HCT116 (cell line): ENCODE data around the gene CCDC15.

Experiments used
- ATF3 ChIP-seq: IDR thresholded peaks from 2 replicates; pipeline ENCODE4 v1.6.1; 2012
- CEBPB ChIP-seq: IDR thresholded peaks from 2 replicates; pipeline ENCODE4 v1.6.1; 2012; ENCODE audit warnings: low read depth
- CTCF ChIP-seq, 3 experiments: fragments of 200-600 bp in 1 of 3; sonication (generic) in 1 of 3; IDR thresholded peaks in 2 of 3; conservative IDR thresholded peaks in 1 of 3; 2 replicates each; pipeline ENCODE4 v1.5.1; 2012 to 2017; ENCODE audit warnings: low read depth in 2 of 3, low read length in 2 of 3, antibody characterized with exemption in 1 of 3, borderline replicate concordance in 1 of 3, control low read depth in 1 of 3, mild to moderate bottlenecking in 1 of 3, mixed read lengths in 1 of 3, mixed run types in 1 of 3, moderate library complexity in 1 of 3; ENCODE audit not compliant: insufficient read depth in 1 of 3
- EGR1 ChIP-seq: IDR thresholded peaks from 2 replicates; pipeline ENCODE4 v1.6.1; 2012; ENCODE audit warnings: low read depth
- EZH2 ChIP-seq: fragments of 200-600 bp; sonication (generic); IDR thresholded peaks from 2 replicates; pipeline ENCODE4 v1.6.1; 2017; ENCODE audit warnings: antibody characterized with exemption, mixed run types
- POLR2A ChIP-seq: IDR thresholded peaks from 2 replicates; pipeline ENCODE4 v1.7.0; 2011; ENCODE audit warnings: borderline replicate concordance; ENCODE audit not compliant: insufficient read depth, insufficient read length; ENCODE audit errors: extremely low read depth
- POLR2AphosphoS5 ChIP-seq: IDR thresholded peaks from 2 replicates; pipeline ENCODE4 v1.6.1; 2011; ENCODE audit warnings: mild to moderate bottlenecking, low read depth, low read length, moderate library complexity
- RAD21 ChIP-seq: IDR thresholded peaks from 2 replicates; pipeline ENCODE4 v1.6.1; 2012; ENCODE audit warnings: low read depth, mild to moderate bottlenecking
- SP1 ChIP-seq: IDR thresholded peaks from 2 replicates; pipeline ENCODE4 v1.6.1; 2012; ENCODE audit warnings: low read depth
- TF ChIP-seq, protein P1 (sequence below): IDR thresholded peaks from 2 replicates; pipeline ENCODE4 v1.6.1; 2012
- TF ChIP-seq, protein P2 (sequence below): IDR thresholded peaks from 2 replicates; pipeline ENCODE4 v1.6.1; 2011; ENCODE audit warnings: mild to moderate bottlenecking, low read length, moderate library complexity; ENCODE audit not compliant: insufficient replicate concordance; ENCODE audit errors: extremely low read depth

DNA sequence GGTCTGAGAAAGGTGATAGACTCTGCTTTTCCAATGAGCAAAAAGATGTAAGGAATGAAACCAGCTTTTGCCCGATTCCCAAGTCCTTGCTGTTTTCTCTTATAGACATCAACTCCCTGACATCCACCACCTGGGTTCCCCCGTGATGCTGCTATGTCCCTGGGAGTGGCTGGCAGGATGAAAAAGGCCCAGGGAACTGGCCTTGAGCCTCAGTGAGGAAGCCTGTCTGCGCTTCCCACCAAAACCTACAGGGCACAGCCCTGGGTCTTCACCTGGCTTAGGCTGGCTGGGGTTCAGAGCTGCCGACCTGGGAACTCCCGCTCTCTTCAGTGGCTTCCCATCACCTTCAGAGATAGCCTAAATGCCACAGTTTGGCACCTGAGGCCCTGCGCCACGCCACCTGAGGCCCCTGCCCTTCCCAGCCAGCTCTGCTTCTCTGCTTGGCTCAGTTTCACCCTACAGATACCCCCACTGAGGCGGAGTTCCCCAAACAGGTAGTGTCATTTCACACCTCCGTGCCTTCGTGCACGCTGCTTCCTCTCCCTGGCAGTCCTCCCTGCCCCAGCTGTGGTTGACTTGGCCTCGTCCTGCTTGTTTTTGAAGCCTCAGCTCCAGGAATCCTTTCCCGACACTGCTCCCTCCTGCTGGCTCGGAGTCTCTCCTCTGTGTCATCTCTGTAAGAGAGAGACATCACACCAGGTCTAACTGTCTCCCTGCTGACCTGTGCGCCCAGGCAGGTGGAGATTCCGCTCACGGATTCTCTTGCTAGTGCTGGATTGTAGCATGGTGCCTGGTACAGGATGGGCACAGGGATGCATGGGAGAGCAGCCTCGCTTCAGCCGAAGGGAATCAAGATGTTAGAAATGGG lies 119.8 kb downstream of the CCDC15 start:
- TF ChIP-seq CTCF (IDR thresholded peaks at IDR 0.05 in 2 of 3, conservative IDR thresholded peaks at IDR 0.05 in 1 of 3; ENCODE audit: borderline replicate concordance in 1 of 3, insufficient read depth in 1 of 3, low read depth in 2 of 3, low read length in 2 of 3) (no peak), EGR1 (no peak), EZH2 (no peak), RAD21 (no peak), POLR2A (no peak), CEBPB (no peak), ATF3 (no peak), SP1 (no peak), POLR2AphosphoS5 (no peak)
- TF ChIP-seq, protein P1, sequence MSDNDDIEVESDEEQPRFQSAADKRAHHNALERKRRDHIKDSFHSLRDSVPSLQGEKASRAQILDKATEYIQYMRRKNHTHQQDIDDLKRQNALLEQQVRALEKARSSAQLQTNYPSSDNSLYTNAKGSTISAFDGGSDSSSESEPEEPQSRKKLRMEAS, result no peak
- TF ChIP-seq, protein P2, sequence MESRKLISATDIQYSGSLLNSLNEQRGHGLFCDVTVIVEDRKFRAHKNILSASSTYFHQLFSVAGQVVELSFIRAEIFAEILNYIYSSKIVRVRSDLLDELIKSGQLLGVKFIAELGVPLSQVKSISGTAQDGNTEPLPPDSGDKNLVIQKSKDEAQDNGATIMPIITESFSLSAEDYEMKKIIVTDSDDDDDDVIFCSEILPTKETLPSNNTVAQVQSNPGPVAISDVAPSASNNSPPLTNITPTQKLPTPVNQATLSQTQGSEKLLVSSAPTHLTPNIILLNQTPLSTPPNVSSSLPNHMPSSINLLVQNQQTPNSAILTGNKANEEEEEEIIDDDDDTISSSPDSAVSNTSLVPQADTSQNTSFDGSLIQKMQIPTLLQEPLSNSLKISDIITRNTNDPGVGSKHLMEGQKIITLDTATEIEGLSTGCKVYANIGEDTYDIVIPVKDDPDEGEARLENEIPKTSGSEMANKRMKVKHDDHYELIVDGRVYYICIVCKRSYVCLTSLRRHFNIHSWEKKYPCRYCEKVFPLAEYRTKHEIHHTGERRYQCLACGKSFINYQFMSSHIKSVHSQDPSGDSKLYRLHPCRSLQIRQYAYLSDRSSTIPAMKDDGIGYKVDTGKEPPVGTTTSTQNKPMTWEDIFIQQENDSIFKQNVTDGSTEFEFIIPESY, result no peak
